GM12878 (cell line): ENCODE data around the gene ZP2.

Experiments used
- CHD1 ChIP-seq: IDR thresholded peaks from 2 replicates; pipeline ENCODE4 v1.6.1; 2012; ENCODE audit warnings: low read depth, low read length, improper control_type of control experiment
- KDM1A ChIP-seq: fragments of 200-600 bp; sonication (generic); IDR thresholded peaks from 2 replicates; pipeline ENCODE4 v1.6.1; 2016; ENCODE audit warnings: borderline replicate concordance
- MEF2A ChIP-seq: IDR thresholded peaks from 2 replicates; pipeline ENCODE4 v1.6.1; 2011; ENCODE audit warnings: low read depth, mild to moderate bottlenecking, low read length, moderate library complexity; ENCODE audit not compliant: insufficient read depth
- PML ChIP-seq: IDR thresholded peaks from 2 replicates; pipeline ENCODE4 v1.6.1; 2012; ENCODE audit warnings: low read length, inconsistent platforms
- POLR2A ChIP-seq: IDR thresholded peaks from 2 replicates; pipeline ENCODE4 v1.6.1; 2011; ENCODE audit warnings: low read depth, mild to moderate bottlenecking, low read length
- POLR2AphosphoS5 ChIP-seq: IDR thresholded peaks from 2 replicates; pipeline ENCODE4 v1.6.1; 2011; ENCODE audit warnings: mild to moderate bottlenecking, low read length, inconsistent platforms
- RFX5 ChIP-seq: IDR thresholded peaks from 2 replicates; pipeline ENCODE4 v1.6.1; 2011; ENCODE audit warnings: low read depth, low read length, improper control_type of control experiment
- SMAD5 ChIP-seq: IDR thresholded peaks from 2 replicates; pipeline ENCODE4 v1.6.1; 2016; ENCODE audit warnings: antibody characterized with exemption, low read depth
- TCF12 ChIP-seq: IDR thresholded peaks from 2 replicates; pipeline ENCODE4 v1.6.1; 2011; ENCODE audit warnings: low read depth, mild to moderate bottlenecking, low read length
- ZNF24 ChIP-seq: fragments of 450-650 bp; IDR thresholded peaks from 2 replicates; pipeline ENCODE4 v1.6.1; 2017; ENCODE audit warnings: antibody characterized with exemption, mild to moderate bottlenecking
- TF ChIP-seq, protein P1 (sequence below): IDR thresholded peaks from 2 replicates; pipeline ENCODE4 v1.6.1; 2012; ENCODE audit warnings: mild to moderate bottlenecking, low read depth, low read length
- TF ChIP-seq, protein P2 (sequence below), 3 experiments: IDR thresholded peaks in 2 of 3; conservative IDR thresholded peaks in 1 of 3; 2 replicates each; pipeline ENCODE4 v1.5.1; 2011; ENCODE audit warnings: low read depth in 3 of 3, low read length in 3 of 3, mild to moderate bottlenecking in 3 of 3, control low read depth in 2 of 3, moderate library complexity in 2 of 3, inconsistent platforms in 1 of 3, mixed read lengths in 1 of 3; ENCODE audit not compliant: control insufficient read depth in 2 of 3, insufficient read depth in 1 of 3; ENCODE audit errors: extremely low read depth in 1 of 3

DNA sequence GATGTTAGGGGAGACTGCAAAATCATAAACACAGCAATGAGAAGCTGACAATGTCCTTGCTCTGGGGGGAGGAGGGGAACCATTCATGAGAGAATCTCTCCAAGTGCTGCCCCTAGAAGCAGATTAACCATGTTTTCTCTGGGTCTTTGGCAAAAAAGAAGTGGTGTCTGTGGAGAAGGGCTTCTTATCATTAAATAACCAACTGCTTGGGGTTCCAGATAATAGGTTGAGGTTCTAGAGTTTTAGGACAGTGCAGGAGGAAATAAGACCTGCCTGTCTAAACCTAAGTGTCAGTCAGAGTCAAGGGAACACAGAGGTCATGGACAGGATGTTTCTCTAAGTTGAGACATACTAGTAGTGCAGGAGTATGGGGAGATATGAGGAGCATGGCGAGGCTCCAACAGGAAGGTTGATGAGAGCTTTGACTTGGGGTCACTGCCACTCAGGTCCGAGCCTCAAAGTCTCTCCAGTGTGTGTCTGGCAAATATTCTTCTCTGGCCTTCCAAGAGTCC, 17.0 kb upstream of the ZP2 start:
- TF ChIP-seq, protein P1, sequence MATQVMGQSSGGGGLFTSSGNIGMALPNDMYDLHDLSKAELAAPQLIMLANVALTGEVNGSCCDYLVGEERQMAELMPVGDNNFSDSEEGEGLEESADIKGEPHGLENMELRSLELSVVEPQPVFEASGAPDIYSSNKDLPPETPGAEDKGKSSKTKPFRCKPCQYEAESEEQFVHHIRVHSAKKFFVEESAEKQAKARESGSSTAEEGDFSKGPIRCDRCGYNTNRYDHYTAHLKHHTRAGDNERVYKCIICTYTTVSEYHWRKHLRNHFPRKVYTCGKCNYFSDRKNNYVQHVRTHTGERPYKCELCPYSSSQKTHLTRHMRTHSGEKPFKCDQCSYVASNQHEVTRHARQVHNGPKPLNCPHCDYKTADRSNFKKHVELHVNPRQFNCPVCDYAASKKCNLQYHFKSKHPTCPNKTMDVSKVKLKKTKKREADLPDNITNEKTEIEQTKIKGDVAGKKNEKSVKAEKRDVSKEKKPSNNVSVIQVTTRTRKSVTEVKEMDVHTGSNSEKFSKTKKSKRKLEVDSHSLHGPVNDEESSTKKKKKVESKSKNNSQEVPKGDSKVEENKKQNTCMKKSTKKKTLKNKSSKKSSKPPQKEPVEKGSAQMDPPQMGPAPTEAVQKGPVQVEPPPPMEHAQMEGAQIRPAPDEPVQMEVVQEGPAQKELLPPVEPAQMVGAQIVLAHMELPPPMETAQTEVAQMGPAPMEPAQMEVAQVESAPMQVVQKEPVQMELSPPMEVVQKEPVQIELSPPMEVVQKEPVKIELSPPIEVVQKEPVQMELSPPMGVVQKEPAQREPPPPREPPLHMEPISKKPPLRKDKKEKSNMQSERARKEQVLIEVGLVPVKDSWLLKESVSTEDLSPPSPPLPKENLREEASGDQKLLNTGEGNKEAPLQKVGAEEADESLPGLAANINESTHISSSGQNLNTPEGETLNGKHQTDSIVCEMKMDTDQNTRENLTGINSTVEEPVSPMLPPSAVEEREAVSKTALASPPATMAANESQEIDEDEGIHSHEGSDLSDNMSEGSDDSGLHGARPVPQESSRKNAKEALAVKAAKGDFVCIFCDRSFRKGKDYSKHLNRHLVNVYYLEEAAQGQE, result no peak
- TF ChIP-seq POLR2AphosphoS5 (no peak), RFX5 (no peak), SMAD5 (no peak), PML (no peak), CHD1 (no peak), ZNF24 (no peak), TCF12 (no peak), MEF2A (no peak), POLR2A (no peak), KDM1A (no peak)
- TF ChIP-seq, protein P2, sequence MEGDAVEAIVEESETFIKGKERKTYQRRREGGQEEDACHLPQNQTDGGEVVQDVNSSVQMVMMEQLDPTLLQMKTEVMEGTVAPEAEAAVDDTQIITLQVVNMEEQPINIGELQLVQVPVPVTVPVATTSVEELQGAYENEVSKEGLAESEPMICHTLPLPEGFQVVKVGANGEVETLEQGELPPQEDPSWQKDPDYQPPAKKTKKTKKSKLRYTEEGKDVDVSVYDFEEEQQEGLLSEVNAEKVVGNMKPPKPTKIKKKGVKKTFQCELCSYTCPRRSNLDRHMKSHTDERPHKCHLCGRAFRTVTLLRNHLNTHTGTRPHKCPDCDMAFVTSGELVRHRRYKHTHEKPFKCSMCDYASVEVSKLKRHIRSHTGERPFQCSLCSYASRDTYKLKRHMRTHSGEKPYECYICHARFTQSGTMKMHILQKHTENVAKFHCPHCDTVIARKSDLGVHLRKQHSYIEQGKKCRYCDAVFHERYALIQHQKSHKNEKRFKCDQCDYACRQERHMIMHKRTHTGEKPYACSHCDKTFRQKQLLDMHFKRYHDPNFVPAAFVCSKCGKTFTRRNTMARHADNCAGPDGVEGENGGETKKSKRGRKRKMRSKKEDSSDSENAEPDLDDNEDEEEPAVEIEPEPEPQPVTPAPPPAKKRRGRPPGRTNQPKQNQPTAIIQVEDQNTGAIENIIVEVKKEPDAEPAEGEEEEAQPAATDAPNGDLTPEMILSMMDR (IDR thresholded peaks at IDR 0.05 in 2 of 3, conservative IDR thresholded peaks at IDR 0.05 in 1 of 3; ENCODE audit: control insufficient read depth in 2 of 3, extremely low read depth in 1 of 3, insufficient read depth in 1 of 3, low read depth in 3 of 3, low read length in 3 of 3), result no peak
